HG03060 (cell line): ENCODE data around the gene SSRP1.
"Not testable (repeated sequence)": the region's sequence is repeated elsewhere in the genome, so short reads cannot be mapped to it uniquely, and the experiment has no call there.

Experiments used
- ATAC-seq: cut with Tn5 transposase; IDR thresholded peaks from one replicate; pipeline ENCODE4 v1.9.1; 2021; ENCODE audit warnings: low read depth, moderate number of reproducible peaks; ENCODE audit not compliant: unreplicated experiment

SSRP1 gene, protein sequence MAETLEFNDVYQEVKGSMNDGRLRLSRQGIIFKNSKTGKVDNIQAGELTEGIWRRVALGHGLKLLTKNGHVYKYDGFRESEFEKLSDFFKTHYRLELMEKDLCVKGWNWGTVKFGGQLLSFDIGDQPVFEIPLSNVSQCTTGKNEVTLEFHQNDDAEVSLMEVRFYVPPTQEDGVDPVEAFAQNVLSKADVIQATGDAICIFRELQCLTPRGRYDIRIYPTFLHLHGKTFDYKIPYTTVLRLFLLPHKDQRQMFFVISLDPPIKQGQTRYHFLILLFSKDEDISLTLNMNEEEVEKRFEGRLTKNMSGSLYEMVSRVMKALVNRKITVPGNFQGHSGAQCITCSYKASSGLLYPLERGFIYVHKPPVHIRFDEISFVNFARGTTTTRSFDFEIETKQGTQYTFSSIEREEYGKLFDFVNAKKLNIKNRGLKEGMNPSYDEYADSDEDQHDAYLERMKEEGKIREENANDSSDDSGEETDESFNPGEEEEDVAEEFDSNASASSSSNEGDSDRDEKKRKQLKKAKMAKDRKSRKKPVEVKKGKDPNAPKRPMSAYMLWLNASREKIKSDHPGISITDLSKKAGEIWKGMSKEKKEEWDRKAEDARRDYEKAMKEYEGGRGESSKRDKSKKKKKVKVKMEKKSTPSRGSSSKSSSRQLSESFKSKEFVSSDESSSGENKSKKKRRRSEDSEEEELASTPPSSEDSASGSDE

DNA sequence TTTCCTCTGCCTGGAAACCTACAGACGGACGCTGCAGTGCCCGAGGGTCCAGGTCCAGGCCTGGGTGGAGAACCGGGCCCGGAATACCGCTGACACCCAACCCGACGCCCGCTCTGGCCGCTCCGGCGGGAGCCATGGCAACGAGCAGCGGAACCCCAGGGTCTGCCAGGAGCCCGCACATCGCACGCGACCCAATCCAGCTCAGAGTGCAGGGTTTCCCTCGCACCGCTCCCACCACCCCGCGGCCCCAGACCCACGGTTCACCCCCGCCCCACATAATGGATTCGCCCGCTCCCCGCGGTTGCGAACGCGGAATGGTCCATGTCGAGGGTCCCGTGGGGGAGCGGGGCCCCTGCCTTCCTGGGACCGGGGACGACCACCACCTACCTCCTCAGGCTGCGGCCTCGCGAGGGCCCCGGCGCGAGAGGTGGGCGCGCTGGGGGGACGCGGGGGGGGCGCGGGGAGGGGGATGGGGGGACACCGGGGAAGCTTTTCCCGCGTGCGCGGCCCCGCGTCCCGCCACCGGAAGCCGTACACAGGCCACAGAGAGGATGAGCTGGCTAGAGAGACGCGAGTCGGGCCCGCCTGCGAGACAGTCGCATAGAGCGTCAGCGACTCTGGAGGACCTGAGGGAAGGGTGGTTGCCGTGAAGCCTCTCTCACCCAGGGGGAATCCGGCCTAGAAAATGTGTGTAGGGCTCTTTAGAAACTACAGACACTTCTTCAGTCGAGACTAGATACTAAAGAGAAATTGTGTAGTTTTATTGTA, at the start of gene SSRP1:
TSS of gene SSRP1 (minus strand) at position 550 of the 768 bp plus-strand sequence. CDS start 771 bp downstream, outside the sequence.
- ATAC-seq: peak; percentile 97

DNA sequence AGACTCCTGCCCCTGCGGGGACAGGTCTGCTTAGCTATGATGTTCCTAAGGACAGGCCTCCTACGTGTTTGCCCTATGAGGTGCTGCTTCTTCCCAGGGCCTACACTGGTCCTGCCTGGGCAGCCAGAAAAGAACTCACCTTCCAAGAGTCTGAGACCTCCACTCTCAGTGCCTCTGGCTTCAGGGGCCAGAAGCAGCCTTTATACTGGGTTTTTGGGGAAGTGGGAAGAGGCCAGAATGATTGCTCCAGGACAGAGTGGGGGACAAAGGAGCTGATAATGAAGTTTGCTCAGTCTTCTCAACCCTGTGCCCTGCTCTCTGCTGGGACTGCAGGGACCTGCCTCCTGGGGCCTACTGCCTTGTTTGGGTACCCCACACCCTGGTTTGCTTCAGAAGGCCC, 45.3 kb upstream of the SSRP1 start, which contains the start of gene PRG3:
TSS of gene PRG3 (minus strand) at position 176 of the 400 bp plus-strand sequence. CDS start 442 bp downstream, outside the sequence.
- ATAC-seq: no peak

DNA sequence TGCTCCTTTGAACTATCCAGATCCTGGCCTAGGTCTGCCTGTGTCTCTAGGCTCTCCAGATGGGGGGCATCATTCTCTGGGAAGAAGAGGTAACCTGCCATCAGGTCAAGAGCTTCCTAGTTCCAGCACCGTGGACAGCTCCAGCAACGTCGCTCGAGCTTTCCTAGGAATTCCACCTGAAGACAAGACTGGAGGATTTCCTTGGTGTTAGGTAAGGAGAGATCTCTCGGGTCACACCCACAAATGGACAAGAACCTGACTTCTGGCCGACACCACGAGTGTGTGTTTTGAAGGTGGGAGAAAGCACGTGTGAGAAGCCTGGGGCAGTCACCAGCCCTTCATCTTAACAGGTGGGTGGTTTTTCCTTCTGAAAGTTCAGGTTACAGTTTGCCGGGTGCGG, 44.0 kb upstream of the SSRP1 start:
- ATAC-seq: no peak

DNA sequence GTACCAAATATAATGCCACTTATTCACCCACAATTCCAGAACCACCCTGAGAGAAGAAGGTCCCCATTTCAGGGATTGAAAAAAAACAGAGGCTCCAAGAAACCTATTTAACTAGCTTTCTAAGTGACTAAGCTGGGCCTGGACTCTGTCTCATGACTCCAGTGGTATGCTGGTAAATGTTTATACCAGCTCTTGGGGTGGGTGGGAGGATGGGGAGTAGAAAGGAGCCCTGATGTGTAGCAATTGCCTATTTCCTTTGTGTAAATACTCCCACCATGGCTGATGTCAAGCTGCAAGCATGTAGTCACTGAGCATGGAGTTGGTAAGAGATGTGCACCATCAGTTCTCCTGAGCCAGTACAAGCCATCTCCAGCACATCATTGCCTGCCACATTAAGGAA, 42.5 kb upstream of the SSRP1 start:
- no peak for ATAC-seq

DNA sequence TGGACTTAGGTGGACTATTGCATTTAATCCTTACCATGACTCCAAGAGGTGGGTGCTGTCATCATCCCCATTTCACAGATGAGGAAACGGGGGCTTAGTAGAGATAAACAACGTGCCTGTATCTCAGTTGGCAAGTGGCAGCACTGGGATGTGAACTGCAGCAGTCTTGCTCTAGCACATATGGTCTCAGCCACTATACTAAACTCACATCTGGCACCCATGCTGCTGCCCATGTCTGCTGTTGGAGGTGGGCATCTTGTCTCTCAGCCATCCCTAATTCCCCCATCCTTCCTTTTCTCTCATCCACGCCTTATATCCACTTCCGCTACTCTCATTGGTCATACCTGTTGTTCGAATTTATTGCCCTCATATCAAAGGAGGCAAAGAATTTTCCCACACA, 41.4 kb upstream of the SSRP1 start:
- no peak for ATAC-seq

DNA sequence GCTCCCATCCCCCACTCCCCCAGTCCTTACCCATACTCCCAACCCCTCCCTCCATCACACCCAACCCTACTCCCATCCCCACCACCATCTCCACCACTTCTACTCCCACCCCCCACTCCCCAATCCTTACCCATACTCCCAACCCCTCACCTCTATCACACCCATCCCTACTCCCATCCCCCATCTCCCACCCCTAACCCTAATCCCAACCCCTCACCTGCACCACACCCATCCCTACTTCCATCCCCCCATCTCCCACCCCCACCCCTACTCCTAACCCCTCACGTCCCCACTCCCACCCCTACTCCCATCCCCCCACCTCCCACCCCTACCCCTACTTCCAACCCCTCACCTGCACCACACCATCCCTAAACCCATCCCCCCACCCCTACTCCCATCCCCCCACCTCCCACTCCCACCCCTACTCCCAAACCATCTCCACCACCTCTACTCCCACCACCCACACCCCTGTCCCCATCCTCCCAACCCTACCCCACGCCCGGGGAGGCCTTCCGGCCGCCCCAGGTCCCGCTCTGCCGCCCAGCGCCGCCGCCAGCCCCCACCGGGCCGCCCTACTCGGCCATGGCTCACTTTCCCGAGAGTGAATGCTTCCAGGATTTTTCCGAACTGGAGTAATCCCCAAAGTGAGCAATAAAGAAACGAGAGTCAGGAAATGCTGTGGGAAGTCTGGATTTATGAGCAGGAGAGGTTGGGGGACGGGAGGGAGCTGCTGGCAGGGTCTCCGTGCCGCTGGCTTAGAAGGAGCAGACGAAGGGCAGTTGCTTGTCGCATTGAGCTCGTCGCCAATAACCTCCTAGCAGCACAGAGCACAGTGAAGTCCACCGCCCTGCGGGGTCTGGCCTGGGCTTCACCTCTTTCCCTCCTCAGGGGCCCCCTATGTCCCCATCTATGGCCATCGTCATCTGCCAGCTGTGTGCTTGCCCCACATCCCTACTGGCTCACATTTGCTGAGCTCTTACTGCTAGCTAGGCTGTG, 40.7 kb upstream of the SSRP1 start:
- ATAC-seq: no peak

DNA sequence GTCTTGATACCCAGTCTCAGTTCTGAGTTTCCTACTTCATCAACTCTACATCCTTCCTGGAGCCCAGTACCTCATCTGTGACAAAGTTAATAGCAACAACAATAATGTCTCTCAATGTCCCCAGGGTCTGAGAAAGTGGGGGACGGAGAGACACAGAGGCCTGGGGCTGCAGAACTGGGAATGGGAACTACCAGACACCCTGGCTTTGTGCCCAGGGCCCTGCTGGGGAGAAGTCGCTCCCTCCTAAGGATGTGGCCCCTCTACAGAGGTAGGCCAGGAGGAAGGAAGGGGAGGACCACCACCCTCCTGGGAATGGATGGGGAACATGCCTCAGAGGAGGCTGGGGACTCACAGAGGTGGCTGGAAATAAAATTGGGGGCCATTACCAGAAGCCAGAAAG, 39.8 kb upstream of the SSRP1 start:
- no peak for ATAC-seq

DNA sequence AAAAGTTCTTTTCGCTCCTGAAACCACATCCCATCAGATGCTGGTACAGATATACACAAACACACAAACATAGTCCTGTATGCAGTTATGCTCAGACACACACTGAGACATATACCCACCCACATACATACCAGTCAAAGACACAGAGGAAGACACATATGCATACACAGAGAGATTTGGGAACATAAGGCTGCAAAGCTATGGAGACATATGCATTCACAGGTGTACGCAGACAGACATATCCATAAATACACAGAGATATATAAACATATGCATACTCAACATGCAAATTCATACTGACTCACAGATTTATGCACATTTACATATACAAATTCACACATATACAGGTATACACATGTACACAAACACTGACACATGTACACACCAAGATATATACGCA, 39.3 kb upstream of the SSRP1 start:
- ATAC-seq: no peak

DNA sequence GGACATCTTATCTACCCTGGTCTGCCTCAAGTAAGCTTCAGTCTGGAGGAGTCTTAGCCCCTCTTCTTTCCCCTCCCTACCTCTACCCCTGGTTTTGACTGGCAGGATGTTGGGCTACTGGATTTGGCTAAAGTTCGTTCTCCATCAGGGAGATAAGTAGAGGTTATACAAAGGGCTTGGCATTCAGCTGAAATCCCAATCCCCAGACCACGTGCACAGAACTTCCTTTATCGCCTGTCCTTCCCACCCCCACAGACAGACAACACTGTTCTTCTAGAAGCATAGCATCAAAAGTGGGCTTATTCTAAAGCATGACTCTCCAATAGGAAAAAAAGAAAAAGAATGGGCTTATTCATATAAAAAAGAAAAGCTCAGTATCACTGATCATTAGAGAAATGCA, 37.5 kb upstream of the SSRP1 start:
- no peak for ATAC-seq

DNA sequence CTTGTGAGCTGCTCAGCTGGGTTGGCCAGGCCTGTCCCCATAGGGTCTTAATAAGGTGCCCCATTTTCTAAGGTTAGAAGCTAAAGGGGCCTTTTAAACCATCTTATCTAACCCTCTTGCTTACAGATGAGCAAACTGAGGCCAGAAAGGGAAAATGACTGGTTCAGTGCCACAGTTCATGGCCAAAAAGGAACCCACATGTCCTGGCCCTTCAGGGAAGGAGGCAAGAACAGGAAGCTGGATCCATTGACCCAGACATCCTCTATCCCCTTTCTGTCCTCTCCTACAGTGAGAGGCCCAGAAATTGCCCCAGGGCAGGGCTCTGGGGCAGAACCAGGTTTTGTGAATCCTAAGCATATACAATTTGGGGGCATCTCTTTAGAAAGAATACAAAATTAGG, 35.2 kb upstream of the SSRP1 start:
- no peak for ATAC-seq

DNA sequence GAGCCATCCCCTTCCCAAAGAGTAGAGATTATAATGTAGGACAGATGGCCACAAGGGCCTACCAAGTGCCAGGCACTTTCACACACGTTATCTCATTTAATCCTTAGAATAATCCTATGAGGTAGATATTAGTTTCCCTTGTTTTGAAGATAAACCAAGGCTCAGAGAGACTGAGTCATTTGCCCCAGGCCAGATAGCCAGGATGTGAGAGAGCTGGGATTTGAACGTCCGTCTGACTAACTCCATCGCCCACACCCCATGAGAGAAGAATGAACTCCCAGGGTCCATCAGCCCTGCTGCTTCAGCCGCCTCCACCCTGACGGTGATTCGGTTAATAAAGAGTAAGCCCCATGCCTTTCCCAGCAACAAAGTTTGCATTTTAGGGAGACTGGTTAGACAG, 34.6 kb upstream of the SSRP1 start:
- ATAC-seq: no peak

DNA sequence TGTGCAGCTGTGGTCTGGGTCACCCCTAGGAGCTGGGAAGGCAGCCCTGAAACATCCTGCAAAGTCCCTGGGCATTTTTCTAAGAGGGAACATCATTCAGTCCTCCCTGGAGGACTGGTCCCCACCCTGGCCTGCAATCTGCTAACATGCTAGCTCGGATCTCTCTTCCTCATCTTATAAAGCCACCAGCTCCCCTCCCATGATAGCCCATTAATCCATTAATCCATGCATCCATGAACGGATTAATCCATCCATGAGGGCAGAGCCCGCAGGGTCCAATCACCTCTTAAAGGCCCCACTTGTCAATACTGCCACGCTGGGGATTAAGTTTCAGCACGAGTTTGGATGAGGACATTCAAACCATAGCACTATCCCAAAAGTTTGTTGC, 33.1 kb upstream of the SSRP1 start:
- no peak for ATAC-seq

DNA sequence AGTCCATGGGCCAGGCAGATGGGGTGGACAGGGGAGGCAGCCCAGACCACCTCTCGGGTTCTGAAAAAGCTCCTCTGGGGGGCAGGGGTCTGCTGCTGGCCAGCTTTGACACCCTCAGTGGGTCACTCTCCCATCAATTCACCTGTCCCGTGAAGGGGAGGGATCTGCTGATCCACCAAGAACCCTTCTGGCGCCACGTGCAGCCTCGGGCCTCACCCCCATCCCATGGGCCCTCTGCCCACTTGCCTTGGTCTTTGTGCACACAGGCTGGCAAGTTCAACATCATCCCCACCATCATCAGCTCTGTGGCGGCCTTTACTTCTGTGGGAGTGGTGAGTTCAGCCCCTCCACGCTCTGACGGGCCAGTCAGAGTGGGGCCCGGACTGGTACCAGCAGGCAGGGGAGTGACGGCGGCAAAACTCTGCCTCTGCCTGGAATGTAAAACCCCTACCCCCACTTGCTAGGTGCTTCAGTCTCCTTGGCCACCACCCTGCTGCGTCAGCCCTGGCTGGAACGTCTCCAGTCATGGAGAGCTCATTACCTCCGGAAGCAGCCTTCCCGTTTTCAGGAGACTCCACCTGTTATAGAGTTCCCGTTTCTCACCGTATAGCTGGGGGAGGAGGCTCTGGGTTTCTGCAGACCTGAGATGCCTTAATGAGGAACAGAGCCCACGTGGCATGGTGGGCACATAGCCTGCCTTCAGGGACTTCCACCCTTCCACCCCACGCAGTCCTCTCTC, 32.6 kb upstream of the SSRP1 start:
- ATAC-seq: no peak

DNA sequence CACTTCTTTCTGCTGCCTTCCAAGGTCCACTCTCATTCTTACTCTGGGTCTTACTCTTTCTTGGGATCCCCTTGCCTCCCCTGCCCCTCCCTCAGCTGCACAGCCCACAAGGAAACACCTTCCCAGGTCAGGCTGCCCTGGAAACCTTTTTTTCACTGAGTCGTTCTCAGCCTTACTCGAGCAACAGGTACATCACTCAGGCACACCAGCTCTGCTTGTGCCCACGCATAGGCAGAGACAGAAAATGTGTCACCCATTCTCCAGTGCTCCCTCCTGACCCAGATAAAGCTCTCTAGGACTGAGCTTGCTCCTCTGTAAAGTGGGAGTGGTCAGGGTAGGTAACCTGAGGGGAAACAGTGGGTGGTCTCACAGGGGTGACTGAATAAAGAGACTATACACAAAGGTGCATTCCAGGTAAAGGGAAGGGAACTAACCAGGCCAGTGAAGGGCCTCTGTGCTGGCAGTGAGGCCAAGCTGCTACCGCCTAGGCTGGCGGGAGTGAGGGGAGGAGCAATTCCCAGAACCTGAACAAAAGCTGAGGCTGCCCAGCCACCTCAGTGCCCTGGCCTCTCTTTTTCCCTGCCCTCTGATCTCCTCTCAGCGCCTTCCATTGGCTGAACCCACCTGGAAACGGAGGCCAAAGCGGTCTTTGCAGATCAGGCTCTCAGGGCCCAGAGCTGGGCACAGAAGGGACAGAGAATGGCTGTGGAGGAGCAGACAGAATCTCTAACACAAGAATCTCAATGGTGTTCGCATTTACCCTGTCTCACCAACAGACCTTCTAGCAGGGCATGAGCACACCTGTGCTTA, 29.4 kb upstream of the SSRP1 start:
- no peak for ATAC-seq

DNA sequence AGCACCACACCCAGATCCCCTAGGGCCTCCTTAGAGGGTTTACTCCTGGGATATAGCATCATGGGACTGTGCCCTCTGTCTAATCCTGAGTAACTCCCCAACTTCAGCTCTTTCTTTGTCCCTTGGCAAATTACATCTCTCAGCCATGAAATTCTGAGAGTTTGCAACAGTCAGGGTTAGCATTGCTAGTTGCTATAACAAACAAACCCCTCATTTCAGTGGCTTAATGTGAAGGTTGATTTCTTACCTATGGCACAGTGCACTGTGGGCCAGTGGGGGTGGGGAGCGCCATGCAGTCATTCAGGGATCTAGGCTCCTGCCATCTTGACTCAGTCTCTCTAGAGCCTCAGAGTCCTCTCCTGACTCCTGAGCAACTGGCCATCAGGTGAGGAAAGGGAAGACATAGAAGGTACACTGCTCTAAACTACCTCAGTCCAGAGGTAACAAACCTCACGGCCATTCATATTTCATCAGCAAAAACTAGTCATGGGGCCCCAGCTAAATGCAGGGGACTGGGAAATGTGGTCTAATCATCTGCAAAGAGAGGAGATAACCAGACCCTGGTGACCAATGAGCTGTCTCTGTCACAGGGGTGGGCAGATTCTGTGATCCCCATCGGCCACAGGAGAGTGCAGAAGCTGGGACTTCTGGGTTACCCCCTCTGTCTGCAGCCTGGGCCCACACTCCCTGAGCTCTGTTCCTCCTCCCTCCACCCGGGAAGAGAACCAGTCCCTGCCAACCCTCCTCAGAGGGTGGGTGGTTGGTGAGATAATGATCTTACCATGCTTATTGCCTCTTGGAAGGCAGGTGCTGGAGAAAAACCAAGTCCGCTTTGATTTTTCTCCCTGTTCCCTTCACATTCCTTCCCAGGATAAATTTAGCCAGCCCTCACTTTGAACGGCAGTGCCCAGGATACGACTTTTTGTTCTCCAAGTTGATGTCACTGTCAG, 27.7 kb upstream of the SSRP1 start:
- no peak for ATAC-seq

DNA sequence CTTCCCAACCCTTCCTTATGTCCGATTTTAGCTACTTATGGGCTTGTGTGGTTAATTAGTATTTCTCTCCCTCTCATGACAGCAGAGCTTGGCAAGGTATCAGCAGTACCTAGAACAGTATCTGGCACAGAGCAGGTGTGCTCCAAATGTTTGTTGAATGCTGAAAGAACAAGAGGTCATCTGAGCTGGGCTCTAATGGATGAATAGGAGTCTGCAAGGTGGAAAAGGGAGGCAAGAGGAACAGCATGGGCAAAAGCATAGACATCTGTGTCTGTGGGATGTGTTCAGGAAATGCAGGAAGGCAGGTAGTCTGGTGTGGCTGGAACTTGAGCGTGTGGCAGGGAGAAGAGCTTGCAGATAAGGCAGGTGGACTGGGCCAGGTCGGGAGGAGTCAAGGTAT, 26.2 kb upstream of the SSRP1 start:
- ATAC-seq: no peak

DNA sequence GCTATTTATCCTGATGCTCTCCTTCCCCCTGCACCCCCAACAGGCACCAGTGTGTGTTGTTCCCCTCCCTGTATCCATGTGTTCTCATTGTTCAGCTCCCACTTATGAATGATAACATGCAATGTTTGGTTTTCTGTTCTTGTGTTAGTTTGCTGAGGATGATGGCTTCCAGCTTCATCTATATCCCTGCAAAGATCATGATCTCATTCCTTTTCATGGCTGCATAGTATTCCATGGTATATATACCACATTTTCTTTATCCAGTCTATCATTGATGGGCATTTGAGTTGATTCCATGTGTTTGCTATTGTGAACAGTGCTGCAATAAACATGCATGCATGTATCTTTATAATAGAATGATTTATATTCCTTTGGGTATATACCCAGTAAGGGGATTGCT, 25.7 kb upstream of the SSRP1 start:
- not testable (repeated sequence) for ATAC-seq
